Measurements from ENCODE around the gene NDE1. TPM values are rescaled to one million over a fixed set of nuclear protein-coding genes. Genes with fewer than 3 reads are reported as not detected.

Gene NDE1
- total RNA-seq, 4 donors from 2014 or later: 22.9 to 73.5 (median 38.8) TPM

- H3K4me3 ChIP-seq: no peak overlapping the region
- WGBS, 2 donors: 84 to 89% methylated on average over 15 to 17 of the region's 18 CpGs
- peaks cover 0 to 47% (median 0%) of the 10 kb centered on the region in 3 donors for H3K36me3 ChIP-seq
- DNase-seq (ENCODE audit: low spot score in 2 of 2): no peak
- peaks cover 0 to 2% (median 0%) of the 10 kb centered on the region in 4 donors for H3K9me3 ChIP-seq
- H3K27me3 ChIP-seq: no peaks in the 10 kb centered on the region
- TF ChIP-seq CTCF (IDR thresholded peaks at IDR 0.05) (no peak), EP300 (IDR thresholded peaks at IDR 0.05) (no peak), POLR2A (IDR thresholded peaks at IDR 0.05) (no peak)
- H3K27ac ChIP-seq: no peak overlapping the region
- peaks cover 0 to under 1% (median 0%) of the 10 kb centered on the region in 4 donors for H3K4me1 ChIP-seq
These were observed 99.9 kb downstream of the NDE1 start for GRCh38 chr16:15749985-15750384.

GRCh38 chr16:15751940-15752339, 101.9 kb downstream of the NDE1 start:
- no peaks in the 10 kb centered on the region for H3K4me1 ChIP-seq

GRCh38 chr16:15752717-15753488, 102.9 kb downstream of the NDE1 start:
- H3K36me3 ChIP-seq: peaks cover 0 to 24% (median 0%) of the 10 kb centered on the region in 3 donors
- H3K4me3 ChIP-seq: no peak overlapping the region
- DNase-seq (ENCODE audit: low spot score in 2 of 2): no peak
- TF ChIP-seq CTCF (IDR thresholded peaks at IDR 0.05) (no peak), POLR2A (IDR thresholded peaks at IDR 0.05) (no peak), EP300 (IDR thresholded peaks at IDR 0.05) (no peak)
- no peak overlapping the region for H3K27ac ChIP-seq
- WGBS, 2 donors: 79 to 84% methylated on average over 11 to 12 of the region's 12 CpGs
- H3K27me3 ChIP-seq: no peaks in the 10 kb centered on the region
- no peaks in the 10 kb centered on the region for H3K4me1 ChIP-seq
- peaks cover 0 to 2% (median 0%) of the 10 kb centered on the region in 4 donors for H3K9me3 ChIP-seq

More at GRCh38 chr16:15751940-15752339, 101.9 kb downstream of the NDE1 start:
- Histone ChIP-seq H3K4me3 (no peak overlapping the region), H3K27me3 (no peaks in the 10 kb centered on the region), H3K9me3 (peaks cover 0 to 2% (median 0%) of the 10 kb centered on the region in 4 donors), H3K27ac (no peak overlapping the region), H3K36me3 (peaks cover 0 to 32% (median 0%) of the 10 kb centered on the region in 3 donors)
- 89 to 93% methylated on average over 7 of the region's 7 CpGs for WGBS, 2 donors
- no peak for TF ChIP-seq CTCF (IDR thresholded peaks at IDR 0.05)
- no peak for TF ChIP-seq POLR2A (IDR thresholded peaks at IDR 0.05)
- TF ChIP-seq EP300 (IDR thresholded peaks at IDR 0.05): no peak
- DNase-seq (ENCODE audit: low spot score in 2 of 2): no peak

- no peak for DNase-seq (ENCODE audit: low spot score in 2 of 2)
- H3K27ac ChIP-seq: no peak overlapping the region
- no peak for TF ChIP-seq CTCF (IDR thresholded peaks at IDR 0.05)
- TF ChIP-seq POLR2A (IDR thresholded peaks at IDR 0.05): no peak
- no peak for TF ChIP-seq EP300 (IDR thresholded peaks at IDR 0.05)
- no peaks in the 10 kb centered on the region for H3K4me1 ChIP-seq
- peaks cover 0 to 3% (median 0%) of the 10 kb centered on the region in 3 donors for H3K36me3 ChIP-seq
- no peaks in the 10 kb centered on the region for H3K9me3 ChIP-seq
- H3K4me3 ChIP-seq: no peak overlapping the region
- 91 to 92% methylated on average over 8 of the region's 8 CpGs for whole genome bisulfite sequencing, 2 donors
- H3K27me3 ChIP-seq: no peaks in the 10 kb centered on the region
These were observed 104.9 kb downstream of the NDE1 start for GRCh38 chr16:15754821-15755534.

GRCh38 chr16:15757077-15757386, 107.0 kb downstream of the NDE1 start:
- Histone ChIP-seq H3K36me3 (no peaks in the 10 kb centered on the region), H3K4me3 (no peak overlapping the region), H3K27me3 (no peaks in the 10 kb centered on the region), H3K4me1 (no peaks in the 10 kb centered on the region), H3K9me3 (no peaks in the 10 kb centered on the region), H3K27ac (no peak overlapping the region)
- no peak for DNase-seq (ENCODE audit: low spot score in 2 of 2)
- TF ChIP-seq EP300 (IDR thresholded peaks at IDR 0.05) (no peak), POLR2A (IDR thresholded peaks at IDR 0.05) (no peak), CTCF (IDR thresholded peaks at IDR 0.05) (no peak)
- WGBS, 2 donors: 82 to 92% methylated on average over 10 of the region's 10 CpGs
